ENCODE results near the gene DSG3. TPM values are rescaled to one million over a fixed set of nuclear protein-coding genes. Genes with fewer than 3 reads are reported as not detected.
A peak's percentile ranks its signal among the peaks of the same experiment; 100 is the strongest.
"Not testable (repeated sequence)": the region's sequence is repeated elsewhere in the genome, so short reads cannot be mapped to it uniquely, and the experiment has no call there.

Gene DSG3
- total and polyA plus RNA-seq, 8 donors, result not detected

DNA sequence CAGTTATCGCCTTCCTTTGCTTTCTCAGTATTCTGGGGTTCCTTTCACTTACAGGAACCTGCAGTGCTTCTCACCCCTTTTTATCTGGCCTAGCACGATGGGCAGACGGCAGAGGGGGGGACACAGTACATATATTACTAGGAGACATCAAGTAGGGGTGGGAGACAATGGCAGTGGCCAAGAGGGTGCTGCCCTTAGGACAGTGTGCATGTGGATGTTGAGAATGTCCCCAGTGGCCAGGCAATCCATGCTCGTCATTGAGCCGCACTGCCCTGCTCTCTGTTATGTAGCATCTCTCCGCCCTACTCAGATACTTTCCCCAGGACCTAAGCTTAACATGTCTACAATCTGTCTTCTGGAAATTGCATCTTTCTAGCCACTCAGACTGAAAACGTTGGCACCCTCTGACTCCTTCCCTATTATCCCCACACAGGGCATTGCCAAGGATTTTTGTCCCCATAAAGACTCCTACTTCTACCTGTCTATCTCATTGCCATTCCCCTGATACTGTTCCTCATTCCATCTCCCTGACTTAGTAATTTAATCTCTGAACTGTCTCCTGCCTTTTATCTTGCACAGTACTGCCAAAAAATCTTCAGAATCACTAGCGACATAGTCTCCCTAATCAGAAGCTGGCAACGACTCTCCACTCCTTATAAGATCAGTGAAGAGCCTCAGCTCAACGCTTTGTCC is 57.1 kb downstream of the DSG3 start:
- TF ChIP-seq, protein P1, sequence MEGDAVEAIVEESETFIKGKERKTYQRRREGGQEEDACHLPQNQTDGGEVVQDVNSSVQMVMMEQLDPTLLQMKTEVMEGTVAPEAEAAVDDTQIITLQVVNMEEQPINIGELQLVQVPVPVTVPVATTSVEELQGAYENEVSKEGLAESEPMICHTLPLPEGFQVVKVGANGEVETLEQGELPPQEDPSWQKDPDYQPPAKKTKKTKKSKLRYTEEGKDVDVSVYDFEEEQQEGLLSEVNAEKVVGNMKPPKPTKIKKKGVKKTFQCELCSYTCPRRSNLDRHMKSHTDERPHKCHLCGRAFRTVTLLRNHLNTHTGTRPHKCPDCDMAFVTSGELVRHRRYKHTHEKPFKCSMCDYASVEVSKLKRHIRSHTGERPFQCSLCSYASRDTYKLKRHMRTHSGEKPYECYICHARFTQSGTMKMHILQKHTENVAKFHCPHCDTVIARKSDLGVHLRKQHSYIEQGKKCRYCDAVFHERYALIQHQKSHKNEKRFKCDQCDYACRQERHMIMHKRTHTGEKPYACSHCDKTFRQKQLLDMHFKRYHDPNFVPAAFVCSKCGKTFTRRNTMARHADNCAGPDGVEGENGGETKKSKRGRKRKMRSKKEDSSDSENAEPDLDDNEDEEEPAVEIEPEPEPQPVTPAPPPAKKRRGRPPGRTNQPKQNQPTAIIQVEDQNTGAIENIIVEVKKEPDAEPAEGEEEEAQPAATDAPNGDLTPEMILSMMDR (IDR thresholded peaks at IDR 0.05), result no peak
- Histone ChIP-seq H3K27me3 (peaks cover 0 to 8% of the 10 kb centered on the region in 2 donors), H3K36me3 (no peaks in the 10 kb centered on the region), H3K27ac (no peak overlapping the region), H3K4me1 (no peaks in the 10 kb centered on the region), H3K4me3 (no peak overlapping the region), H3K9me3 (no peaks in the 10 kb centered on the region)
- DNase-seq (no peak), ATAC-seq (no peak)
- intact Hi-C loops (cut with DNase I), result loop anchor here in 1 of 2 donors (10.0 kb wide), 1 partner anchor 200 kb away; no protein-coding TSS in a partner anchor

GRCh38 chr18:31505156-31505555 is 57.6 kb downstream of the DSG3 start:
- H3K27me3 ChIP-seq, result peaks cover 0 to 2% of the 10 kb centered on the region in 2 donors
- DNase-seq (no peak), ATAC-seq (no peak)
- intact Hi-C loops (cut with DNase I), result loop anchor here in 1 of 2 donors (10.0 kb wide), 1 partner anchor 200 kb away; no protein-coding TSS in a partner anchor
- H3K36me3 ChIP-seq, result no peaks in the 10 kb centered on the region
- H3K4me1 ChIP-seq, result no peaks in the 10 kb centered on the region
- H3K27ac ChIP-seq, result no peak overlapping the region
- H3K4me3 ChIP-seq, result no peak overlapping the region
- TF ChIP-seq, protein P1 (IDR thresholded peaks at IDR 0.05), result no peak
- no peaks in the 10 kb centered on the region for H3K9me3 ChIP-seq

GRCh38 chr18:31506024-31506742 is 58.6 kb downstream of the DSG3 start:
- TF ChIP-seq, protein P1 (IDR thresholded peaks at IDR 0.05), result no peak
- DNase-seq, result peak in 1 of 4 donors; percentile 6

GRCh38 chr18:31507124-31507523 is 59.6 kb downstream of the DSG3 start:
- ATAC-seq, DNase-seq, H3K27me3 ChIP-seq, H3K9me3 ChIP-seq, H3K4me1 ChIP-seq, H3K36me3 ChIP-seq, H3K27ac ChIP-seq, H3K4me3 ChIP-seq: not testable (repeated sequence)
- intact Hi-C loops (cut with DNase I), result loop anchor here in 1 of 2 donors (10.0 kb wide), 1 partner anchor 202 kb away; no protein-coding TSS in a partner anchor

More at GRCh38 chr18:31506024-31506742, 58.6 kb downstream of the DSG3 start:
- Histone ChIP-seq H3K9me3 (no peaks in the 10 kb centered on the region), H3K36me3 (no peaks in the 10 kb centered on the region), H3K4me1 (no peaks in the 10 kb centered on the region), H3K27ac (no peak overlapping the region), H3K27me3 (no peaks in the 10 kb centered on the region), H3K4me3 (no peak overlapping the region)
- ATAC-seq, result no peak
- intact Hi-C loops (cut with DNase I), result loop anchor here in 1 of 2 donors (10.0 kb wide), 1 partner anchor 201 kb away; no protein-coding TSS in a partner anchor

DNA sequence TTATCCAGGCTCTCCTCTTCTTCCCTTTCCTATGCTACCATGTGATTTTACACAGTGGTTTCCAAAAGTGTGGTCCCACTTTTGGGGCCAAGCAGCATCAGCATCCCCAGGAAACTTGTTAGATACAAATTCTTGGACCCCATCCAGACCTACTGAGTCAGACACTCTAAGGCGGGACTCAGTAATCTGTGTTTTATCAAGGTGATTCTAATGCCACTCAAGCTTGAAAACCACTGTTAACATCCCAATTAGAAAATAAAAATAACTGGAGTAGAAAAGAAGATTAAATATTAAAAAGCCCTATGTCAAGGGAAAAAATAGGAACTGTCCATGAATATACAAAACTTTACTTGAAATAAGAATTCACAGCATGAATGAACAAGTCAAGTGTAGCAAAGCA is 61.2 kb downstream of the DSG3 start:
- Histone ChIP-seq H3K36me3 (no peaks in the 10 kb centered on the region), H3K4me1 (no peaks in the 10 kb centered on the region), H3K4me3 (no peak overlapping the region), H3K9me3 (no peaks in the 10 kb centered on the region), H3K27me3 (no peaks in the 10 kb centered on the region), H3K27ac (no peak overlapping the region)
- intact Hi-C loops (cut with DNase I), result loop anchor here in 1 of 2 donors (10.0 kb wide), 1 partner anchor 204 kb away; no protein-coding TSS in a partner anchor
- DNase-seq, result no peak
- TF ChIP-seq, protein P1 (IDR thresholded peaks at IDR 0.05), result no peak
- no peak for ATAC-seq

Measured in left lung (tissue), 10 donors.